Kidney glomerular epithelial cell (primary cell): ENCODE data around the gene SHLD1.
A peak's percentile ranks its signal among the peaks of the same experiment; 100 is the strongest.

Source experiments
- DNase-seq: peaks from one replicate; lab custom pipeline; 2025; lab: John Stamatoyannopoulos, UW

Gene SHLD1

DNA sequence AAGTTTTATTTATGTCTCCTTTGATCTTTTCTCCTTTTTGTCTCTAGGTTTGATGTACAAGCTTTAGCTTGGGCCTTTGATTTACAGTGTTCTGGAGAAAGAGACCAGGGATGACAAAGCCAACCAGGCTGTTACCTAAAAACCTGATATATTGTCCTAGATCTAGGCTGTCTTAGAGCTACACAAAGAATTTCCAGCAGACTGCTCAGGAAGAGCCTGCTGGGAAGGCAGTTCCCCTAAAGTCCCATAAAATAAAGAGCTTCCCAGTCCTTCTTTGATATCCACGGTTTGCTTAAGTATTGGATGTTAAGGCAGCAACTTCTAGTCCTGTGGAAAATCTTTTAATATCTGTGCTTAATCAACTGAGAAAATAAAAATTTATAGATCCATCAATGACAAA lies 70.5 kb downstream of the SHLD1 start:
- no peak for DNase-seq

- no peak for DNase-seq
These were observed 71.5 kb downstream of the SHLD1 start for GRCh38 chr20:5821627-5822215.

DNA sequence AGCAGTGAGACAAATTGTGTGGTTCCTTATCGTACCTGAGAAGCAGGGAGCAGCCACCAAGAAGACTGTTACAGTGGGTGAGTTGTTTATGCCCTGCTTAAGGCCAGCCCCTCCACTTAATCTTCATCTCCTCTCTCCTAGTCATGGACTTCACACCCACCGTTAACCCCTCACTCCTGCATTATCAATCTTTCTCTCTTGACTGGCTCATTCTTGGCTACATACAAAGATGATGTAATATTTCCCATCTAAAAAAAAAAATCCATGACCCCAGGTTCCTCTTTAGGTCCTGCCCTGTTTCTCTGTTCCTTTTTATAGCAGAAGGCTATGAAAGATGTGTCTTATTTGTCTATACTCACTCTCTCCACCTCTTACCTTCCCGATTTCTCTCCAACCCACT lies 72.4 kb downstream of the SHLD1 start:
- DNase-seq, result no peak

DNA sequence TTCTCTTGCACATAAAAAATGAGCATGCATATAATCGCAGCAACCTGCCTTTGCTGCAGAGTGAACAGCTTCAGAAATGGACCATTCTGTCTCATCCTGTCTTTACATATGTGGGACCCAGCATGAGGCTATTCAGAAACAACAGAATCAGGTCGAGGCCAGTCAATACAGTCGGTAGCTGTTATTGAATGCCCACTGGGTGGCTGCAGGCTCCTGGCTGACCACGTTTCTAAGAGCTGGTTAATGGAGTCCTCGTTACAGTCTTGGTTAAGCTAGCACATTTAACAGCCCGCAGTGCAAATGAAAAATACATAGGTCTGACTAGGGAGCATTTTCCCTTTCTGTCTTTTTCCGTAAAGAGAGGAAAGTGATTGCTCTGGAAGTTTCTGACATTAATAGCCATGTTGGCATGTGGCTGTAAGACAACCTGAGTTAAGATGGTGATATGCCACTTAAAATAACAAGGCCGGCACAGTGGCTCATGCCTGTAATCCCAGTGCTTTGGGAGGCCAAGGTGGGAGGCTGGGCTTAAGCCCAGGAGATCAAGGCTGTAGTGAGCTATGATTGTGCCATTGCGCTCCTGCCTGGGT lies 75.0 kb downstream of the SHLD1 start:
- DNase-seq, result no peak

DNA sequence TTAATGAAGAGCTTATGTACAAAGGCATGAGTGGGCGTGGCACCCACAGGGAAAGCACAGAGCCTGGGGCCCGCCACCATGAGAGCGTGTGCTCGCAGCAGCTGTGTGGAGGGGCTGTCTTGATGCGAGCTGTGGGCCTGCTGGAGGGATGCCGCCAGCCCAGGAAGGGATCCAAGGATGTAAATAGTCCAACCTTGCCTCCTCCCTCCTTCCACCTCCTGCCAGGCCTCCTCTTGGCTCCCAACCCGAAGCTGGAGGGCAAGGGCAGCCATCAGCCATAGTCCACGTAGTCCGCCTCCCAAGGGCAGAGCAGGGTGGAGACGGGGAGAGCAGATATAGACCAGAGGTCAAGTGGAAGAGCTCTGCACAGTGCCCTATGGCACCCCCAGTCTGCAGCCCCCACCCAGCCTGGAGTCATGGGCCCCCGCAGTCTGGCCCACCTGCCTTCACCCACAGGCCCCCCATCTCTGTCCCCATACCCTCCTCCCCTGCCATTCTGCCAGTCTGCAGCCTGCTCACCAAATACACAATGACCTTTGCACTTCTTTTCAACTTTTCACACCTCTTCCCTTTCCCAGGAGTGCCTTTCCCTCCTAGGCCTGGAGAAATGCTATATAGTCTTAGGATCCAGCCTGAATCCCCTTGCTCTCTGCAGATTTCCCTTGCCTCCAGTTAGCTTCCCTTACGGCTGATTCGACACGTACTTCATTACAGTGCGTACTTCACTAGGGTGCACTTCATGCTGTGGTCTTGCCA lies 77.1 kb downstream of the SHLD1 start:
- no peak for DNase-seq

DNA sequence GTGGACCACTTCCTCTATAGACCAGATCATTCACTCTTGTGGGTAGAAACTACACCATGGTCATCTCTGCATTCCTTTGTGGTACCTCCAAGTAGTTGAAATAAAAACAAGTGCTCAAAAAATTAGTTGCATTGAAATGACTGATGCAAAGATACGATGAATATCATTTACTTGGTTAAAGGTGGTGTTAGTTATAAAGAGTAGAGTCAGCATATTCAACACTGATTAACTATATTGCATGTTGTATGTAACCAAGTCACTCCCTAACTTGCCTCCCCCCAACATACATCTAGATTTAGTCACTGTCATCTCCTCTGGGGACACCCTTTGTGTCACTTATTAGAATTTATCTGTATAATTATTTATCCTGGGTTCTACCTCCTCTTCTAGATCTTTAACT lies 77.7 kb downstream of the SHLD1 start:
- DNase-seq, result no peak

- no peak for DNase-seq
These were observed 79.1 kb downstream of the SHLD1 start for GRCh38 chr20:5829241-5829809.

- no peak for DNase-seq
These were observed 81.5 kb downstream of the SHLD1 start for GRCh38 chr20:5831539-5832237.

DNA sequence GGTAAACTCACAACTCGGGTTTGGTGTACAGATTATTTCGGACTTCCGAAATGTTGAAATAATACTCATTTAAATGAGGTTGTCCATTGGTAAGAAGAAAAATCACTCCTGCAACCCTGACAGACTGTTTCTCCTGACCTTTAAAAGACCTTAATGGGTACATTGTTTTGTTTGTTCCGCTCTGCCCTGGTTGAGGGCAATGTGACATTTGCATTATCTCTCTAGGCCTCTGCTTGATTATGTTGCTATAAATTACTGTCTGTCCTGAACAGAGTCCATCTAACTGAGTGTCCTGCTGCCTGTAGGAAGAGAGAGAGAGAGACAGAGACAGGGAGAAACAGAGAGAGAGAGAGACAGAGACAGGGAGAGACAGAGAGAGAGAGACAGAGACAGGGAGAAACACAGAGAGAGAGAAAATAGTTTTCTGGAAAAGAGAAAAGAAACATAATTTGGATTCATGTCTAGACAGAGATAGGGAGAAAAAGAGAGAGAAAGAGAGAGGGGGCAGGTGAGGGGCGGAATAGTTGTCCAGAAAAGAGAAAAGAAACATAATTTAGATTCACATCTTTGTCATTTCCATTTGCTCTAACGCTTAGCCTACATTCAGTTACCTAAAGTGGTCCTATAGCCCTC lies 83.2 kb downstream of the SHLD1 start:
- no peak for DNase-seq

- no peak for DNase-seq
These were observed 84.3 kb downstream of the SHLD1 start for GRCh38 chr20:5834436-5835005.

- DNase-seq, result peak; percentile 4
These were observed 85.2 kb downstream of the SHLD1 start for GRCh38 chr20:5835321-5835821.

- peak; percentile 8 for DNase-seq
These were observed 85.7 kb downstream of the SHLD1 start for GRCh38 chr20:5835871-5836270.

DNA sequence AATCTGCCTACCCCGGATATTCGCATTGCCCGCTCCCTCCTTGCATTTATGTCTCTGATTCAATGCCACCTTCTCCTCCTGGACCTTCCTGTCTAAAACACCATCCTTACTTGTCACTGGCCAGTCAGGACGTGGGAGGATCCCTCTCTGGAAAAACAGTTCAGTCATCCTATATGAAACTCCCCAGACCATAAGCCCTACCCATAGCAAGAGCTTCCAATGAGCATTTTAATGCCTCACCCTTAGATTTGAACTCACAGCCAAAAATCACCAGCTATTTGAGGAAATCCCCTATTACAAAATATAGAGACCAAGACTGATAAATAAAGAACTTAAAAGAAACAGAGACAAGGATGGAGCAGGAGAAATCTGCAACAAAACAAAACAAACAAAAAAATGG lies 86.4 kb downstream of the SHLD1 start:
- DNase-seq, result no peak

GRCh38 chr20:5840411-5841002 lies 90.3 kb downstream of the SHLD1 start:
- no peak for DNase-seq

DNA sequence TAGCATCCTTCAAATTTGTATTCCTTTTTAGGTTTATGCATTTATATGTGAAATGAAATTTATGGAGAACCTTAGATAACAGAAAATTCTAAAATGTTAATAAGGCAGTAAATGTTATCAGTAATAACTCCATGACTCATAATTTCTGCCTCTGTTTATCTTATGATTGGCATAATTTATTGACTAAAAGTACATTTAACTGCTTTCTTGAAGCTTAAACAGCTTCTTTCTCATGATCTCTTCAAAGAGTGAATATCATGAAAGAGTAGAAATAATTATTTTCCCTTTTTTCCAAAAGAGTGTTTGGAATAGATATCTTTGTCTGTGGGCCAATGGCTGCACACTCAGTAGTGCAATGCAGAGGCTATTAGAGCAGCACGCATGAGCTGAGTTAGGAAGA lies 91.3 kb downstream of the SHLD1 start:
- DNase-seq, result no peak

GRCh38 chr20:5842465-5842864 lies 92.3 kb downstream of the SHLD1 start:
- DNase-seq, result no peak

DNA sequence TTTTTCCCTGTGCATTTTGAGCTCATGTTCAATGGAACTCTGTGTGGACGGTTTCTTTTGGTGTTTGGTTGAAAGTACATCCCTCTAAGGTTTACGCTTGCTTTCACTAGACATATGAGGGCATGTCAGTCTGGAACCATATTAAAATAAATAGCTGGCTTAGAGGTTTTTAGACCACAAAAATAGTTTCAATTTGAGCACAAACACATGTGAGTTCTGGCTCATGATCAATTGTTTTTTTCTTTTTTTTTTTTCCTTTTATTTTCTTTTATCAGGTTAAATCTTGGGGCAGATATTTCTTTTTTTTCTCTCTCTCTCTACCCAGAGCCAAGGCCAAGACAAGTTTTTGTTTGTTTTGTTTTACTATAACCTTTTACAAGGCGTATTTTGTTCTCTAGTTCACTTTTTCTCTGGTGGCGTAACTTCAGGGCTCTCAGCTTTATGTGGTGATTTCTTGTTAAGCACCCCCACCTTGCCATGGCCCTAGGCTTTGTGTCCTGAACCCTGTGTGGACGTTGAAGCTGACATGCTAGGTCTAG lies 92.9 kb downstream of the SHLD1 start:
- no peak for DNase-seq

DNA sequence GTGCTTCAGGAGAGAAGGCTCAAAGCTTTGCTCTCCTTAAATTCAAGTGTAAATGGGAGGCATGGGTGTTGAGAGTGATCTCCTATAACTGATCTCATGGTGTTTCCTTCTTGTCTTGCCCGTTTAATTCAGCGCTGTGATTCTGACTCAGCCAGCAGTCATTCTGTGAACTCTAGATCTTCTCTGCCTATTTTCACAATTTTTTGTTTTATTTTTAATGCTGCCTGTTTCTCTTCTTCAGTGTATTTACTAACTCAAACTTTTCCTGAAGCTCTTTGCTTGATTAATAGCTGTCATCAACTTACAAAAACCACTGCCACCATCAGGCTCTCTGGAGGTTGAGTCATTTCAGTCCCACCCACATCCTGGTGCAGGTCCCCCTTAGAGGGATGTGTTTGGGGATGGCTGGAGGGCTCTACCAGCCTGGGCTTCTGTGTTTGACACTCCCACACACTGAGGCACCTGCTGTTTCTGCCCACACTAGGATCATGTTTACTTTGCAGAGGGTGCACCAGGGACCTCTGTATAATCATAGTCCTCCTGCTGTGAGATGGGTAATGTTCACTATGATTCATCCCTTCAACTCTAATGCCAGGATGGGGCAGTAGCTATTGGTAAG lies 94.0 kb downstream of the SHLD1 start:
- peak; percentile 84 for DNase-seq

GRCh38 chr20:5845681-5846615 lies 95.7 kb downstream of the SHLD1 start:
- no peak for DNase-seq
